CMK (cell line): ENCODE data around the gene RBBP8NL.

ENCODE experiments used
- DNase-seq: peaks from one replicate; pipeline ENCODE4 v3.0.0-alpha.2; 2010; ENCODE audit warnings: low read depth

Gene RBBP8NL

DNA sequence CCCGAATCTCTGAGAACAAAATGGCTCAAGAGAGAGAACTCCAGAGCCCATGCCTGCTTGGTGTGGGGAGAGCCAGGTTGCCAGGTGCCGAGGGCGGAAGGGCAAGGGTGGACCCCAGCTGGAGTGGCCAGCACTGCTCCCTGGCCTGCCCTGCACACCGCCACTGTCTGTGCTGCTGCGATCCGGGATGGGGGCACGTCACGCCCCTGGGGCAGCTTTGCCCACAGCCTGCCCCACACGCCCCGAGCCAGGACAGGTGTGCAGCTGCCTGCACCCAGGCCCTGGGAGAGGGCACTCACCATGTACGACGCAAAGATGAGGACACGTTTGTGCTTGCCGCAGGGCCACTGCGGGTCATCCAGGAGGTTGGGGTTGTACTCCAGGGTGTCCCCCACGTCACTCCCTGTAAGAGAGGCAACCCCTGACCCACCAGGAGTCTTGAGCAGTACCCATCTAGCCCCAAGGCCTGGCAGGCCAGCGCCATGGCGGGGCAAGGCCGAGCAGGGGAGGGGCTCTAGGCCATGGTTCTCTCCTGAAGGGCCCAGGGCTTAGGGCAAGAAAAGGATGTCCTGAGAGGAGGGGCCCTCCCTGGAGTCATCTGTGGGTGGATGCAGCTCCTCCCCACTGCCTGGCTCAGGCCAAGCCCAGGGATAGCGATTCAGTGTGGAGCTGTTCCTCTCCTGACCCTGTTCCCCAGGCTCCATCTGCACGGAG is 34.6 kb downstream of the RBBP8NL start:
- DNase-seq: no peak

DNA sequence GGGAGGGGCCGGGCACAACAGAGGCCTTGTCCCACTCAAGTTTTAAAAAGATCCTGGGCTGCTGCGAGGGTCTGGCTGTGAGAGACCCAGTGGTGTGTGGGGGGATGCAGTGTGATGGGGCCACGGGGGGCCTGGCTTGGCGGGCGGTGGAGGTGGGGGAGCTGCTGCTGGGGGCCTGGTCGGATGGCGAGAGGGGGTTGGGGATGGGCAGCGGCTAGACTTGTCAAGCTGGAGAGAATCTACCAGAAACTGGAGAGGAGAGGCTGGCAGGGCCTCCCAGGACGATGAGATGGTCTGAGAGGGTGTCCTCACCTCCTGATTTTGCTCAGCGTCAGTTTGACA is 35.3 kb downstream of the RBBP8NL start:
- no peak for DNase-seq

DNA sequence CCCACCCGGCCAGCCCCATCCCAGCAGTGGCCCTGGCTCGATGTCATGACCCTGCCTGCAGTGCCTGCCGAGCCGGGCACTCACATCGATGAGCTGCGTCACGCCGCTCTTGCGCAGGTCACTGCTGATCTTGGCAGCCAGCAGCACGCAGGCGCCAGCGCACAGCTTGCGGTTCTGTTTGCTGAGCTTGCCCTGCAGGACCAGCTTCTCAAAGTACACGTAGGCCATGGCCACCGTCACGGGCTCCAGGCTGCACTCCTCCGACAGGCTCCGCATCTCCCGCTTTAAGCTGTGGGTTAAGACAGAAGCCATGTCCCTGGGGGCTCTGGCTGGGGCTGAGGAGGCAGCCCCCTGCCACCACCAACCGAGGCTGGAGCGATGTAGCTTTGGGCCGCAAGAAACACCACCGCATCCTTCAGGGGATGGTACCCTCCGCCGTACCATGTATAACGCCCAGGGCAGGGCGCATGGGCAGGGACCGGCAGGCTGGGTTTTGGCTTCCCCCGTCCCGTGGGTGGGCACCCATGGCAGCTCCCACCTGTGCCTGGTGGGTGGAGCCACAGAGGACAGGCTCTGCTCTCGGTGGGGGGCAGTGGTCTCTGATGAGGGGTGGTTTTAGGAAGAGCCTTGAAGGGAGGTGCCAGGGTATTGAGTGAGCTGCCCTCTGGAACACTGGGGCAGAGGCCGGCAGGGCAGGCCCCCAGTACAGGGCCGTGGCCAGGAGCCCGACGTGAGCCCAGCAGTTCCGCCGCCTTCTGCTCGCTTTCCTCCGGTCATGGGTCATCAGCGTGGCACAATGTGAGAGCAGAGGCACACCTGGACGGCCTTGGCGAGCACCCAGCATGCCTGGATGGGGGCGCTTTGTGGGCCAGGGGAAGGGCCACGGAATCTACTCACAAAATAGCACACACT is 35.9 kb downstream of the RBBP8NL start:
- DNase-seq: no peak

DNA sequence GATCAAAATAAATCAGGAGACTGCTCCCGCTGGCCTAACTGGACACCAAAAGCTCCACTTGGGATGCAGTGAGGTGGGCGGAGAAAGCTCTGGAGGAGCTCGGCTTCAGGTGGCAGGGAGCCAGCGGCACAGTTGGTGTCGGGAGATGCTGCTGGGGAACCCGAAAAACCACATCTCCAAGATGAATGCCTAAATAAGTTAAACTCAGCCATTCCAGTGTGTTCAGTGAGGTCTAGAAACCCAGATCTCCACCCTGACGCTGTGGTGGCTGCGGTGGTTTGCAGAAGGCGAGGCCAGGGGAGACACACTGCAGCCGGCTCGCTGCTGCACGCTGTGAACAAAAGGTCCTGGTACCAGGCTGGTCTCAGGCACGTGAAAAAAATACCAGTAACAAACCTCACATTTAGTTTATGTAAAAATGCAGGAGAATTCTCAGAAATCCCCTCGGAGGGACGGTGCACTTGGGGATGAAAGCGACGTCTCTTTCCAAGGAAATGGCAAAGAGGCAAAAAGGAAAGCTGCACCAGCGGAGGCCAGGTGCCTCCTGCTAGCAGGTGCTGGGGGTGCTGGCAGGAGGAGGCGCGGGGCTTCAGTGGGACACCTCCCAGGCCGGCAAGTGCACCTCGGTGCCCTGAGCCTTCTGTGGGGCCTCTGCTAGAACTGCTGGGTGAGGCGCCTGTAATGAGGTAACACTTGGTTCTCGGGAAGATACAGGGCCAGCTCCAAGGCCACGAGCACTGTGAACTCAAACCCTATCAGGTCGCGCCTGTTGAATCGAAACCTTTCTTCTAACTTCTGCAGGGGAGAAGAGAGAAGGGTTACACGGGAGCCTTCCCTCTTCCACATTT is 36.8 kb downstream of the RBBP8NL start:
- DNase-seq: no peak

DNA sequence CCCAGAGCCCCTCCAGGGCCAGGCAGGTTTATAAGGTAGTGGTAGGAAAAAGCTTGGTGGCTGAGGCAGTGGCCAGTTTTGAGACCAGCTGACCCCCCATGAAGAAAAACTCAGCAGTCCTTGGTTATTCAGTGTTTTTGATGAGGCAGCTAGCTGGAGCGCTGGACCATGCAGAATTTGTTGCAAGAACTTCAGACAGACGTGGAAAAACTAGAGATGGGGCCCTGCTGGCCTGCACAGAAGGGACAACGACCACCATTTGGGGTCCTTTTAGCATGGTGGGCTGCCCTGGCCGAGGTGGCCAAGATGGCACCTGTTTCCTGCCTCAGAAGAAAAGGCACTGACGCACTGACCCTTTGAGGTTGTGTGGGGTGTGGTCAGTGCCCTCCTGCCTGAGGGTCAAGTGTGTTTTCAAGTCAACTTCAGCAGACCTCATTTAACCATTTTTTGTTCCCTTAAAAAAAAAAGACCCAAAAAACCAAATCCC is 37.7 kb downstream of the RBBP8NL start:
- DNase-seq: no peak

DNA sequence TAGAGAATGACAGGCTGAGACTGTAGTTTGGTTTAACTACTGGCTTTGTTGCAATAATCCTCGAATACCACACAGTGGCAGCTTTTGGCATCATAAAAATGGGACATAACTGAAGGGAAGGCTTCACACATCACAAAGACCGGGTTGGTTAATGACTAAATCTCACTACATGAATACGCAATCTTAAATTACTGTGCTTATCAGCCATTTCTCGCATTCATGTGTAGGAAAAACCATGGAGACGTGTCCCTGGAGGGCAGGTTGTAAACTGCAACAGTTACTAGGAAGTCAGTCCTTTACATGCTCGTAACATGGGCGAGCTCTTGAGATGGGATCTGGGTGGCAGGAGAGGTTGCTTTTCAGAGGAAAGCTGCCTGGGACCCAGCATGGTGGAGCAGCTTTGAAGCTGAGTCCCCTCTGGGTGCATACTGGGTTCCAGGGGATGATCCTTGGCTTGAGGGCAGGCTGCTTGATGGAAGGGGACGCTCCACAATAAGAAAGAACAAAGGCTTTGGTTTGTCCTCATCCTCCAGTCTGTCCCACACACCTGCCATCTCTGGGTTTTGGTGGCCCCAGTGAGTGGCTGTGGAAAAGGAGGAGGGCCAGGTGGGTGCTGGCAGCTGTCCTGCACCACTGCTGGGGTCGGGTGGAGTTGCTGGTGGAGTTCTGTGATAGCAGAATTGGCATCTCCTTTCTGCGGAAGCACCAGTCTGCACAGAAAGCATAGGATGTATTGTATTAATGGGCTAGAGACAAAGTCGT is 38.3 kb downstream of the RBBP8NL start:
- DNase-seq: no peak

DNA sequence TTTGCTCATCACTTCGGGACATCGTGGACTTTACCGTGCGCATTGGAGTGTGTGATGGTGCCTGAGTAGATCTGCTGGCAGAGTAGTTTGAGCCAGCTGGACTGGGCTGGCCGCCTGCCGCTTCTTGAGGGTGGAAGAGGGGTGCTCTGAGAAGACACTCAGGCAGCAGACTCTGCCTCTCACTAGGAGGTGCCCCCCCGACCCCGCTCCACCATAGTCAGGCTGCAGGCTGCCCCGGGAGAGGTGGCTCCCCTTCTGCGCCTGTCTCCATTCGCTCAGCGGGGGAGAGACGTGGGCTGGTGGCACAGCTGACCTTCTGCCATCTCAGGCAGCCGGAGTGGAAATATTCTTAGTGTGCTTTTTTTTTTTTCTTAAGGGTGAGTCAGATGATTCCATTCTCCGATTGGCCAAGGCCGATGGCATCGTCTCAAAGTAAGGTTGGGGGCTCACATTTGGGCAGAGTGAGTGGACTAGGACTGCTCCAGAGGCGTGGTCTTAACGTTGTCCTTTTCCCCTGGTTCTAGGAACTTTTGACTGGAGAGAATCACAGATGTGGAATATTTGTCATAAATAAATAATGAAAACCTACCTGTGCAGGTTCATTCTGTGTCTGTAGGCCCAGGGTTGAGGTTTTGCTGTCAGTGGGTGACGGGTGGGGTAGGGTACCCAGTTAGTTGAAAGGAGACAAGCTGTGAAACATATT is 39.3 kb downstream of the RBBP8NL start:
- DNase-seq: no peak

DNA sequence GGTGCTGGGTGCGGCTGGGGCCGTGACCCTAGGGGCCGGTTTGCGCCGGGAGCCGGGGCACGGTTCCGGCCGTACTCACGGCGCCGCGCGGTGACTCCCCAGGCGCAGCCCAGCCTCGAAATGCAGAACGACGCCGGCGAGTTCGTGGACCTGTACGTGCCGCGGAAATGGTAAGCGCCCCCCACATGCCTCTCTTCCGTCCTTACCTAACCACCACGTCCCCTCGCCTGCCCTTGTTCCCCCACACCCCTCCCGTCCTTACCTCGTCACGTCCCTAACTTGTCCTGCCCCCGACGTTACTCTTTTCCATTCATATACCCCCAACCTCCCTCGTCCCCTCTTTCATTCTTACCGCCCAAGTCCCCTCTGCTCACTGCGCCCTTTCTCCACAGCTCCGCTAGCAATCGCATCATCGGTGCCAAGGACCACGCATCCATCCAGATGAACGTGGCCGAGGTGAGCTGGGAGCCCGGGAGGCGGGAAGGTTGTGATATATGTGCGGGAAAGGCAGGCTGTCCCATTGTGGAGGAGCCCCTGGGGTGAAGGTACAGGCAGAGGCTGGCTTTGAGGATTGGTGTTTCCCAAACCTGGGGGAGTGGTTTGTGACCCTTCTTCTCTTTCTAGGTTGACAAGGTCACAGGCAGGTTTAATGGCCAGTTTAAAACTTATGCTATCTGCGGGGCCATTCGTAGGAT is 40.0 kb downstream of the RBBP8NL start:
- no peak for DNase-seq

DNA sequence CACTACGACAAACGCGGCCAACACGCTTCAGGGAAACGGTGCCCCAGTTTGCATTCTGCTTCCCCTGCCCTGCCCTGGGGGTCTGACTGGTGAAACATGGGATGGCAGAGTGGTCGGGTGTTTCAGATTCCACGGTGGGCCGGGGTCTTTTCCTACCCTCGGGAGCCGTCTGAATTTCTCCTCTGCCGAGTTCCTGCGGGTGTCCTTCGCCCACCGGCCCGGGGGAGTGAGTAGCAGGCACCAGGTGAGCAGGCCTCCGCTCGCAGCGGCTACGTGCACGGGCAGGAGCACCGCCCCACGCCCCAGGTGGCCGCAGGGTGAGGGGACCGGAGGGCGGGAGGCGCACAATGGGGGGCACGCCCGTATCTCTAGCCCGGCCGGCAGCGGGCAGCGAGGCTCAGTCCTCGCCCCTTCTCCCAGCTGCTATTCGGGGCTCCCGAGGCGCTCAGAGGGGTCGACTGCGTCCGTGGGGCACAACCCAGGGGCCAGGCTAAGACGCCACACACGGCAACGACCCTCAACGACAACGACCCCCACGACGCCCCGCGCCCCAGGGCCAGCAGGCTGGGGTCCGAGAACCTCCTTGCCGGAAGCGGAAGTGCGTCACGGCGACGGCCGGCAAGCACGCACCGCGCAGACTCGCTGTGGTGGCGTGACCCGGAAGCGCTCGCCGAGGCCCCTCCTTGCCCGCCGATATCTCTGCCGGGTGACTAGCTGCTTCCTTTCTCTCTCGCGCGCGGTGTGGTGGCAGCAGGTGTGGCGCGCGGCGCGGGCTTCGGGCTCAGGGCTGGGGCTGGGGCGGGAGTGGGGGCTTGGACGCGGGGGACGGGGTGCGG is 40.7 kb downstream of the RBBP8NL start, which contains the start of gene RPS21:
RPS21 (plus strand) TSS at position 721 of the 836 bp plus-strand sequence. CDS start 236 bp downstream, outside the sequence.
- peak; percentile 88 for DNase-seq

DNA sequence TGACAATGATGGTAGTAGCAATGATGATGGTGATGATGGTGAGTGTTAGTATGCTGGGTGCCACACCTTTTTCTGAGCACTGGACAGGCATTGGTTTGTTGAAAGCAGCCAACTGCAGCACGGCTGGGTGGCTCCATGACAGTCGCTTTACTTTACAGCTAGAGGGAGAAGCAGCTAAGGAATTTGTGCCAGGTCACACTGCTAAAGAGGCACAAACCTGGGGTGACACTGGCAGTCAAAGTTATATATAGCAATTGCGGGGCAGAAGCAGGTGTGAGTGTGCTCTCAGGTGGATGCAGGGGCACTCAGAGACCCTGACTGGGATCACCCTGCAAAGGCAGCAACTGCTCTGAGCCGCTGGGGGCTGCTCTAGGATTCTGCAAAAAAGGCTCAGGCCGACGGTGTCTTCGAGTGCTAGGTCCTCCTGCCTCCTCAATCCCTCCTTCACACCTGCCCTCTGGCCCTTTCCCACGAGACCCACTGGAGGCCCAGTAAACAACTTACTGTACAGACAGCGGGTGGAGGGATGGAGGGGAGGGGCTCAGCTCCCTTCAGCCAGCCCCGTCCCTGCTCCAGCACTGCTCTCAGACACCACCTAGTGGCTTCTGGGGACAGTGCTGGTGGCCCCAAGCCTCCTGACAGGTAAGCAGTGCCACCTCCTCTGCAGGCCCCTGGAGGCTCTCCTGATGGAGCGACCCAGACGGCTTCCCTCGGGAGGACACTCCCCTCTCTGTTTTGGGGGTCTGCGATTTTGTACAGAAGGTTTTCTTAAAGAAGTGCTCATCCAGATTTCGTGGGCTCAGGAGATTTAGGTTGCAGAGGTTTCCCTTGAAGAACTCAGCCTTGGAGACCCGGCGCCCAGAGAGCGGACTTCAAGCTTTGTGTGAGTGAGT is 44.8 kb downstream of the RBBP8NL start:
- DNase-seq: no peak

DNA sequence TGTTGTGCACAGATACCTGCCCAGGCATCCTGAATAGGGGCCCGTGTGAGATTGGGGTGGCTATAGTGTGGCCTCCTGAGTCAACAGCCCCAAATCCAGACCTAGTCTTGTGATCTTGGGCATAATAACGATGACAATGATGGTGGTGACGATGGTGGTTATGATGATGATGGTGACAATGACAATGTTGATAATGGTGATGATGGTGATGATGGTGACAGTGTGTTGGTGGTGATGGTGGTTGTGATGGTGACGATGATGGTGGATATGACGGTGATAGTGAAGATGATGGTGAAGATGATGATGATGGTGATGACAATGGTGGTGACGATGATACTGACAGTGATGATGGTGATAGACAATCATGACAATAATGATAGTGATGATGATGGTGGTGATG is 45.5 kb downstream of the RBBP8NL start:
- DNase-seq: no peak

DNA sequence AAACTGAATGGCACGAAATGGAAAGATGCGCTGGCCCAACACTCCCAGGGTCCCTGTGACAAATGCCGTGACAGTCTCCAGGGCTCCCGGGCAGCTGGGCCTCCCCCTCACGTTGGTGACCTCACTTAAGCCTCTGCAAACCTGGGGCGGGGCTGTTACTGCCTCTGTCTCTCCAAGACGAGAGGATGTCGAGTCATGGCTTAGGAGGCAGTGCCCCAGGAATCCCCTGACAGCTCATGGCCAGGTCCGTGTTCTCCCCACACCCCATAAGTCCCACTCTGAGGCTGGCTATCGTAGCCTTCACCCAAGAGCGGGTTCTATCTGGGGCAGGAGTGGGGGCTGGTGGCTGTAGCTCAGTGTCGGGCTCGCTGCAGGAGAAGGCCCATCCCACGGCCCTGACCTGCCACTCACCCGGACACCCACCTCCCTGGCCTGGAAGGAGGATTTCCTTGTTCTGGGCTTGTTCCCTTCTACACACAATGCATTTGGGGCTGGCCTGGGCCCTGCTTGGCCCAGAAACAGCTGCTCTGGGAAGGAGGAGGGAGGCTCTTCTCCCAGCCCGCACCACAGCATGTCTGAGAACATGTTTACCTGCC is 46.0 kb downstream of the RBBP8NL start:
- DNase-seq: no peak

DNA sequence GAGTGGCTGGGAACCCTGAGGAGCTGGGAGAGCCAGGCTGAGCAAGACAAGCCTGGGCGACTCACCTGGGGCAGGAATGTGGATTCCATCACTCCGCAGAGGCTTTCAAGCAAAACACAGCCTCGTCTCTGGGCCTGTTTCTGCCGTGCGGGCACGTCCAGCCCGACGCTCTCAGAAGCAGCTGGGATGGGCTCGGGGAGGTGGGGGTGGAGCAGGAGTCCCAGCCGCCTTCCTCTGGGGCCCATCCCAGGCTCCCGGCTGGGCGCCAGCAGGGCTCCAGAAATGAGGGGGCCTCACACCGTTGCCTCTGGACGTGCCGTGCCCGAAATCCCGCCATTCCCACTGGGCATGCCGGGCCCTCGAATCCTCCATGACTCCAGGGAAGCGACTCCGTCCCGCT is 49.1 kb downstream of the RBBP8NL start:
- DNase-seq: no peak

DNA sequence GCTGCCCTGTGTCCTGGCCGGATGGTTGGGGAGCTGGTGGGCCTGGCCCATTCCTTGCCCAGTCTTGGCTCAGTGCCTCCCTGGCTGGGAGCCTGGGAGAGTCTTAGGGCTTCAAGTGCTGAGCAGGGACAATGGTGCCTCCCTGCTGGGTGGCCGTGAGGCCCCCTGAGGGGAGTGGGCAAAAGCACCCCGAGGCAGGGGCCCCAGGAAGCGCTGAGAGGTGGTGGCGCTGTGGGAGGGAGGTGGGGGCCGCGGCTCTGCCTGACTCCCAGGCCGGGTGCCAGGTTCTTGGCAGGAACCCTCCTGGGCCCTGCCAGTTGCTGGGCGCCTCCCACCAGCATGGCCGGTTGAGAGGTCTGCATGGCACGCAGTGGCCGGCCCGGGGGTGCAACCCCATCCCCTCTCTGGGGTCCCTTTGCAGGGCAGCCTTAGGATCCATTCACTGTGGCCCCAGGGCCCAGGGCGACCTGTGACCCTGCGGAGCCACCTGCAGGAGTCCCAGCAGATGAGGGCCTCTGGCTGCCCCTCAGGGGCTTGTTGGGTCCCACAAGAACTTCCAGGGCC is 49.6 kb downstream of the RBBP8NL start:
- no peak for DNase-seq

DNA sequence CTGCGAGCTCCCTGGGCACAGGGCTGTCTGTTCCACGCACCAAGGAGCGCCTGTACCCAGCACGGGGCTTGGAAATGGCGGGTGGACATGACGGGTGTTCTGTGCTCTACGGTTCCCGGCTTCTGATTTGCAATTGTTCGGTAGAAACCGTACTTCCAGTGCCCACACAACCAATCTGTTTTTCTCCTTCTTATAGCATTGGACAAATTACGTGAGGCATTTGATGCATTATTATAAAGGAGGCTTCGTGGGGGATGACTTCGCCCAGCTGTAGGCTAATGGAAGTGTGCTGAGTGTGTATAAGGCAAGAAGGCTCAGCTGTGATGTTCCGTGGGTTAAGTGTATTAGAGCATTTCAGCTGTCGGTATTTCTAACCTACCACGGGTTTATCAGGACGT is 50.3 kb downstream of the RBBP8NL start:
- no peak for DNase-seq

DNA sequence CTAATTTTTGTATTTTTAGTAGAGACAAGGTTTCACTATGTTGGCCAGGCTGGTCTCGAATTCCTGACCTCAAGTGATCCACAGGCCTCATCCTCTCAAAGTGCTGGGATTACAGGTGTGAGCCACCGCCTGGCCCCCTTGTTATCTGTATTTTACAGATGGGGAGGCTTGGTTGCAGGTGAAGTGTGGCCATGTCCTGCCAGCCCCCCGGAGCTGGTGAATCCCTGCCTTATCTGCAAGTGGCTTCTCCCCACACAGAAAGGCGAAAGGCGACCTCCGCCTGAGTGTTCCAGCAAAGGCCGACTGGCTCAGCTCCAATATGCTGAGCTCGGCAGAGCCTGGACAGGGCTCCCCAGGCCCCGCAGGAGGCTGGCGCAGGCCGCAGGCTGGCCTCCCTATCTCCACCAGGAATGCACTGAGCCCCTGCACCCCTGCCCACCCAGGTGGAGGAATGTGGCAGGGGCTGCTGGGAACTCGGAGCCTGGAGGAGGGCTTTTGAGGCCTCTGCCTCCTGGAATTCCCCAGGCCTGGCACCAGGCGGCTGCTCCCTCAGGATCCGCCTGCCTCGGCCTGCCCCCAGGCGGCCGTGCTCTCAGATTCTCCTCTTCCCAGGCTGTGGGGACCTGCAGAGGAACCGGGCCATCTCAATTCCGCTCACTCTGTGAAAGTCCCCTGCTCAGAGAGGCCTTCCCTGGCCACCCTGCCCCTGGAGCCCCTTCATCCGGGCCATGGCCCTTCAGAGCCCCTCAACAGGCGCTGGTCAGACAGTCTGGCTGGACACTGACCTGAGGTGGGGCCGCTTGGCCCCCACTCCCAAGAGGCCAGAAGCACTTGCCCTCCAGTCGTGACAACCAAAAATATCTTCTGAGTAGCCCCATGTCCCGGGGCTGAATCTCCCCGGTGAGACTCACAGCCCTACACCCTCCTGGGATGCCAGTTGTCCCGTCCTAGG is 51.0 kb downstream of the RBBP8NL start:
- no peak for DNase-seq
